NCI-H526 (cell line): Measurements from ENCODE around the gene JAK1.
"Not testable (repeated sequence)": the region's sequence is repeated elsewhere in the genome, so short reads cannot be mapped to it uniquely, and the experiment has no call there.

Experiments used
- DNase-seq, 2 experiments: peaks; one replicate each; lab custom pipeline; 2025; lab: John Stamatoyannopoulos, UW

The JAK1 gene

GRCh38 chr1:64839732-64840405 is 126.5 kb downstream of the JAK1 start:
- DNase-seq = no peak

- DNase-seq = no peak
These were observed 127.1 kb downstream of the JAK1 start for GRCh38 chr1:64839261-64839660.

- DNase-seq = no peak
These were observed 127.9 kb downstream of the JAK1 start for GRCh38 chr1:64838486-64838885.

GRCh38 chr1:64836802-64837201 is 129.5 kb downstream of the JAK1 start:
- DNase-seq = no peak

GRCh38 chr1:64834734-64835133 is 131.6 kb downstream of the JAK1 start:
- no peak for DNase-seq

GRCh38 chr1:64830030-64830651 is 136.2 kb downstream of the JAK1 start:
- DNase-seq = no peak

GRCh38 chr1:64829411-64830029 is 136.8 kb downstream of the JAK1 start:
- no peak for DNase-seq

GRCh38 chr1:64828829-64829228 is 137.5 kb downstream of the JAK1 start:
- DNase-seq = no peak

GRCh38 chr1:64826991-64827390 is 139.4 kb downstream of the JAK1 start:
- DNase-seq = no peak

- DNase-seq = peak; percentile 60 to 87
These were observed 142.5 kb downstream of the JAK1 start for GRCh38 chr1:64823691-64824476.

GRCh38 chr1:64822621-64823020 is 143.7 kb downstream of the JAK1 start:
- no peak for DNase-seq

- DNase-seq = not testable (repeated sequence)
These were observed 145.8 kb downstream of the JAK1 start for GRCh38 chr1:64820572-64820971.

GRCh38 chr1:64817364-64817763 is 149.0 kb downstream of the JAK1 start:
- not testable (repeated sequence) for DNase-seq

- DNase-seq = no peak
These were observed 151.9 kb downstream of the JAK1 start for GRCh38 chr1:64814427-64814826.

- no peak for DNase-seq
These were observed 155.2 kb downstream of the JAK1 start for GRCh38 chr1:64811131-64811530.

GRCh38 chr1:64810001-64810400 is 156.3 kb downstream of the JAK1 start:
- no peak for DNase-seq

- no peak for DNase-seq
These were observed 157.0 kb downstream of the JAK1 start for GRCh38 chr1:64809309-64809708.

- no peak for DNase-seq
These were observed 164.4 kb downstream of the JAK1 start for GRCh38 chr1:64801851-64802523.

- DNase-seq = no peak
These were observed 167.5 kb downstream of the JAK1 start for GRCh38 chr1:64798872-64799271.

- no peak for DNase-seq
These were observed 175.4 kb downstream of the JAK1 start for GRCh38 chr1:64790832-64791487.
